ENCODE data around the gene ULK4.

DNA sequence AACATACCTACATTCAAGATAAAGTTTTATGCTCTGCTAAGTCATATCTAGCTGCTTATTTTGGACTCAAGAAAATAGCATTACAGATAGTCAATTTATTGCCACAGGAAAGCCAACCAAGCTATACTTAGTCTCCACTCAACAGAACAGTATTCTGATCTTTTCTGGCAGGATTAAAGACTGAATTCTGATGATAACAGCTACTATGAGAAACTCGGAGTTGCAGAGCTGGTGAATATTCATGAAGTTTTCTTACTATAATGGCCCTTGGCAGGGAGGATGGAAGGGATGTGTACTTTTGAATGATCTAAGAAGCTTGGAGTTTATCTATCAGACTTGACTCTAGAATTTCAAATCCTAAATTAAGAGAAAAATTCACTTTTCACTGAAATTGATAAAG is 524.9 kb downstream of the ULK4 start:
- TF ChIP-seq EZH2 (IDR thresholded peaks at IDR 0.05; ENCODE audit: low read length, missing control alignments) (no peak), CTCF (conservative IDR thresholded peaks at IDR 0.05 in 1 of 2, IDR thresholded peaks at IDR 0.05 in 1 of 2; ENCODE audit: low read depth in 1 of 2, low read length in 2 of 2) (no peak)
